A549 (cell line): ENCODE data around the gene BTAF1. TPM values are rescaled to one million over a fixed set of nuclear protein-coding genes. Genes with fewer than 3 reads are reported as not detected.

Experiments
- ATAC-seq, 2 experiments: fragments of 200-7000 bp in 1 of 2; fragments of >200 bp in 1 of 2; cut with Nextera tagmentation in 1 of 2; cut with Tn5 transposase in 1 of 2; 3 replicates each; pipeline versions ENCODE4 v1.8.0 to v1.9.1; 2018 to 2020; ENCODE audit warnings: mild to moderate bottlenecking in 1 of 2, moderate library complexity in 1 of 2
- CTCF ChIA-PET: fragments of 300-600 bp; sonication (Branson Sonifier 250); formaldehyde crosslinking; extraction: SDS; loops from one replicate; lab custom pipeline; 2021; ENCODE audit warnings: antibody characterized with exemption, inconsistent platforms; lab: Yijun Ruan, JAX
- POLR2A ChIA-PET: fragments of 350-600 bp; formaldehyde crosslinking; extraction: SDS; loops from one replicate; lab custom pipeline; 2021; ENCODE audit warnings: antibody characterized with exemption, inconsistent platforms; lab: Yijun Ruan, JAX
- DNase-seq, 2 experiments: peaks; one replicate each; pipeline versions ENCODE4 v3.0.0 to v3.0.0-alpha.2; 2011 to 2016; ENCODE audit warnings: low read depth in 1 of 2, low spot score in 1 of 2
- FAIRE-seq: peaks from 2 replicates; lab custom pipeline; 2011; peaks lifted over from hg19 to GRCh38; lab: Jason Lieb, UNC
- H3K27ac ChIP-seq, 2 experiments: fragments of >200 bp; sonication (Bioruptor Twin); formaldehyde crosslinking; 3 replicates each; pipeline ENCODE4 v1.5.1; 2016 to 2017
- H3K4me1 ChIP-seq: fragments of >200 bp; sonication (Bioruptor Twin); formaldehyde crosslinking; 3 replicates; pipeline ENCODE4 v1.6.1; 2016
- H3K4me2 ChIP-seq: fragments of >200 bp; sonication (Bioruptor Twin); formaldehyde crosslinking; 3 replicates; pipeline ENCODE4 v1.6.1; 2016
- H3K4me3 ChIP-seq: fragments of >200 bp; sonication (Bioruptor Twin); formaldehyde crosslinking; 3 replicates; pipeline ENCODE4 v1.5.1; 2016
- H3K9me3 ChIP-seq: fragments of >200 bp; sonication (Bioruptor Twin); formaldehyde crosslinking; 3 replicates; pipeline ENCODE4 v1.6.1; 2016
- BHLHE40 ChIP-seq: IDR thresholded peaks from 2 replicates; pipeline ENCODE4 v1.6.1; 2012; ENCODE audit warnings: low read depth, low read length, inconsistent platforms
- CBX8 ChIP-seq: fragments of 200-600 bp; sonication (generic); IDR thresholded peaks from 2 replicates; pipeline ENCODE4 v1.6.1; 2016
- CHD4 ChIP-seq: fragments of 200-600 bp; sonication (generic); IDR thresholded peaks from 2 replicates; pipeline ENCODE4 v1.6.1; 2016; ENCODE audit warnings: antibody characterized with exemption, mild to moderate bottlenecking, borderline replicate concordance
- CTCF ChIP-seq: fragments of >200 bp; sonication (Bioruptor Twin); formaldehyde crosslinking; IDR thresholded peaks from 3 replicates; pipeline ENCODE4 v1.5.1; 2016
- E2F6 ChIP-seq: IDR thresholded peaks from 2 replicates; pipeline ENCODE4 v1.6.1; 2012; ENCODE audit warnings: low read depth, borderline replicate concordance
- EHF ChIP-seq: fragments of 250-450 bp; sonication (Bioruptor Pico); IDR thresholded peaks from 2 replicates; pipeline ENCODE4 v1.5.0; 2020; ENCODE audit warnings: mild to moderate bottlenecking
- ELK1 ChIP-seq: fragments of 150-350 bp; IDR thresholded peaks from 2 replicates; pipeline ENCODE4 v1.6.1; 2014; ENCODE audit warnings: low read depth, mild to moderate bottlenecking, low read length
- HES2 ChIP-seq: fragments of >200 bp; sonication (Bioruptor Twin); formaldehyde crosslinking; IDR thresholded peaks from 2 replicates; pipeline ENCODE4 v1.6.1; 2016
- HMGXB4 ChIP-seq: fragments of 250-450 bp; sonication (Bioruptor Pico); IDR thresholded peaks from 2 replicates; pipeline ENCODE4 v1.5.0; 2021; ENCODE audit warnings: mild to moderate bottlenecking, moderate library complexity, borderline replicate concordance
- JUNB ChIP-seq: fragments of >200 bp; sonication (Bioruptor Twin); formaldehyde crosslinking; IDR thresholded peaks from 2 replicates; pipeline ENCODE4 v1.6.1; 2016
- KDM5A ChIP-seq: fragments of 200-600 bp; sonication (generic); IDR thresholded peaks from 2 replicates; pipeline ENCODE4 v1.6.1; 2016; ENCODE audit warnings: antibody characterized with exemption, mild to moderate bottlenecking
- MAFK ChIP-seq: fragments of 450-650 bp; IDR thresholded peaks from 2 replicates; pipeline ENCODE4 v1.6.1; 2014; ENCODE audit not compliant: partially characterized antibody
- NPAS2 ChIP-seq: fragments of 250-450 bp; sonication (Bioruptor Pico); IDR thresholded peaks from 2 replicates; pipeline ENCODE4 v1.8.0; 2022; ENCODE audit warnings: mild to moderate bottlenecking, moderate library complexity, borderline replicate concordance
- NR3C1 ChIP-seq: fragments of >200 bp; sonication (Bioruptor Twin); formaldehyde crosslinking; IDR thresholded peaks from 3 replicates; pipeline ENCODE4 v1.6.1; 2017
- PBX3 ChIP-seq: IDR thresholded peaks from 2 replicates; pipeline ENCODE4 v1.6.1; 2012
- RAD21 ChIP-seq, 2 experiments: fragments of >200 bp in 1 of 2; sonication (Bioruptor Twin) in 1 of 2; formaldehyde crosslinking in 1 of 2; IDR thresholded peaks in 1 of 2; conservative IDR thresholded peaks in 1 of 2; 2 replicates in 1 of 2; 3 replicates in 1 of 2; pipeline ENCODE4 v1.6.1; 2012 to 2018; ENCODE audit warnings: inconsistent platforms in 1 of 2
- REST ChIP-seq: fragments of 200-600 bp; sonication (generic); IDR thresholded peaks from 2 replicates; pipeline ENCODE4 v1.6.1; 2016; ENCODE audit warnings: antibody characterized with exemption, mild to moderate bottlenecking, moderate library complexity
- SREBF2 ChIP-seq: fragments of 450-650 bp; IDR thresholded peaks from 2 replicates; pipeline ENCODE4 v1.6.1; 2014; ENCODE audit warnings: mild to moderate bottlenecking, moderate library complexity
- USF2 ChIP-seq: fragments of 450-650 bp; IDR thresholded peaks from 2 replicates; pipeline ENCODE4 v1.6.1; 2014; ENCODE audit warnings: antibody characterized with exemption
- ZNF302 ChIP-seq: fragments of 250-450 bp; sonication (Bioruptor Pico); IDR thresholded peaks from 2 replicates; pipeline ENCODE4 v1.9.0; 2021; ENCODE audit warnings: inconsistent platforms, mild to moderate bottlenecking, moderate library complexity
- WGBS: methylation state at CpG from one replicate; pipeline ENCODE4 v1.1.6; 2017; ENCODE audit errors: missing lambda C conversion rate; 5-methylcytosine and 5-hydroxymethylcytosine counted together
- polyA plus RNA-seq, 4 experiments: library from polyadenylated mRNA; depleted of rRNA in 3 of 4; stranded (reverse); fragments of >200 nt; fragmentation: RNase III in 1 of 4; extraction: RNeasy Plus Mini Kit Qiagen cat#74134 plus additional on column Dnase treatment in 1 of 4; gene quantifications; 2 replicates in 3 of 4; 3 replicates in 1 of 4; pipeline ENCODE4 v1.2.3, GENCODE V29; 2011 to 2017

Gene BTAF1
- polyA plus RNA-seq, 2 of the 4 experiments (the other 2 are of a cell fraction) = 16.7 to 54.7 TPM

- ChIA-PET CTCF (interaction anchor here (1.1 kb wide), 1 partner anchor 8 kb away, joined by 3 read pairs; no protein-coding TSS in a partner anchor), POLR2A (no interaction called here)
- no peak overlapping the region for H3K4me2 ChIP-seq
- ATAC-seq (no peak), DNase-seq (no peak), FAIRE-seq (no peak)
- no peak for TF ChIP-seq PBX3
- TF ChIP-seq MAFK = no peak
- no peak for TF ChIP-seq E2F6
- no peak for TF ChIP-seq KDM5A
- no peak for TF ChIP-seq JUNB
- no peak for TF ChIP-seq BHLHE40
- TF ChIP-seq CBX8 = no peak
- no peak for TF ChIP-seq USF2
- TF ChIP-seq ELK1 = no peak
- TF ChIP-seq NPAS2 = no peak
- TF ChIP-seq CTCF = no peak
- no peak for TF ChIP-seq REST
- no peak for TF ChIP-seq RAD21 (conservative IDR thresholded peaks at IDR 0.05 in 1 of 2, IDR thresholded peaks at IDR 0.05 in 1 of 2)
- TF ChIP-seq SREBF2 = no peak
- TF ChIP-seq HES2 = no peak
- TF ChIP-seq ZNF302 (CRISPR knock-in tag) = no peak
- TF ChIP-seq EHF (CRISPR knock-in tag) = no peak
- no peak for TF ChIP-seq NR3C1
- no peak for TF ChIP-seq CHD4
- no peak for TF ChIP-seq HMGXB4 (CRISPR knock-in tag)
- H3K27ac ChIP-seq = no peak overlapping the region
- 92% methylated on average over 4 of the region's 4 CpGs for WGBS
- H3K4me1 ChIP-seq = no peaks in the 10 kb centered on the region
- H3K9me3 ChIP-seq = no peaks in the 10 kb centered on the region
- no peak overlapping the region for H3K4me3 ChIP-seq
Measured at GRCh38 chr10:92066386-92066785, 142.8 kb downstream of the BTAF1 start.
